Astrocyte (in vitro differentiated cells and primary cell): ENCODE data around the gene ALDH1A2.

Source experiments
- CTCF ChIP-seq: IDR thresholded peaks from 2 replicates; pipeline ENCODE4 v1.5.1; 2011; ENCODE audit warnings: low read depth, mild to moderate bottlenecking, inconsistent platforms, low read length, moderate library complexity; ENCODE audit not compliant: insufficient read depth
- EZH2 ChIP-seq: IDR thresholded peaks from 2 replicates; pipeline ENCODE4 v1.6.1; 2012; ENCODE audit warnings: mild to moderate bottlenecking, low read length, inconsistent platforms; ENCODE audit not compliant: insufficient read depth

- TF ChIP-seq CTCF (no peak), EZH2 (no peak)
Measured at GRCh38 chr15:58058073-58058472, 7.4 kb downstream of the ALDH1A2 start.
